OCI-M2 (cell line): Measurements from ENCODE around the gene AP4B1.

Experiments
- DNase-seq: peaks from one replicate; lab custom pipeline; 2025; ENCODE audit not compliant: unreplicated experiment; lab: John Stamatoyannopoulos, UW

AP4B1 gene

GRCh38 chr1:113895961-113896360 lies 8.6 kb downstream of the AP4B1 start:
- DNase-seq = no peak

GRCh38 chr1:113895098-113895497 lies 9.5 kb downstream of the AP4B1 start:
- DNase-seq = no peak

- no peak for DNase-seq
Observed at GRCh38 chr1:113893267-113893666, 11.3 kb downstream of the AP4B1 start.

GRCh38 chr1:113891631-113892220 lies 12.9 kb downstream of the AP4B1 start:
- DNase-seq = no peak

GRCh38 chr1:113890816-113891215 lies 13.8 kb downstream of the AP4B1 start:
- DNase-seq = no peak

GRCh38 chr1:113887402-113888175 lies 17.0 kb downstream of the AP4B1 start, which contains the start of gene BCL2L15:
Gene BCL2L15, minus strand, starts transcription at chr1:113887581. Its CDS starts 206 bp downstream, at chr1:113887375.
- DNase-seq = no peak

GRCh38 chr1:113886417-113887401 lies 17.9 kb downstream of the AP4B1 start:
- DNase-seq = no peak

- no peak for DNase-seq
Observed at GRCh38 chr1:113881661-113882060, 22.9 kb downstream of the AP4B1 start.

GRCh38 chr1:113879739-113880038 lies 24.9 kb downstream of the AP4B1 start:
- DNase-seq = no peak

- no peak for DNase-seq
Observed at GRCh38 chr1:113876176-113876575, 28.4 kb downstream of the AP4B1 start.

- no peak for DNase-seq
Observed at GRCh38 chr1:113875714-113876113, 28.9 kb downstream of the AP4B1 start.

GRCh38 chr1:113874012-113874879 lies 30.4 kb downstream of the AP4B1 start:
- no peak for DNase-seq

GRCh38 chr1:113872219-113872935 lies 32.2 kb downstream of the AP4B1 start:
- no peak for DNase-seq

- DNase-seq = no peak
Observed at GRCh38 chr1:113871597-113872113, 32.9 kb downstream of the AP4B1 start, which contains the start of gene PTPN22. Gene PTPN22, minus strand, starts transcription at chr1:113871712.

GRCh38 chr1:113870778-113871177 lies 33.8 kb downstream of the AP4B1 start:
- DNase-seq = no peak

GRCh38 chr1:113868387-113869083 lies 36.1 kb downstream of the AP4B1 start:
- DNase-seq = no peak

GRCh38 chr1:113861641-113862040 lies 43.0 kb downstream of the AP4B1 start:
- no peak for DNase-seq

- DNase-seq = no peak
Observed at GRCh38 chr1:113860891-113861290, 43.7 kb downstream of the AP4B1 start.
